Globus pallidus (tissue), 1 donor: ENCODE data around the gene KCTD11.
"Not testable (repeated sequence)": the region's sequence is repeated elsewhere in the genome, so short reads cannot be mapped to it uniquely, and the experiment has no call there.

Experiments used
- DNase-seq: peaks from one replicate; pipeline ENCODE4 v3.0.0-alpha.2; 2015; ENCODE audit warnings: low spot score

KCTD11 gene

DNA sequence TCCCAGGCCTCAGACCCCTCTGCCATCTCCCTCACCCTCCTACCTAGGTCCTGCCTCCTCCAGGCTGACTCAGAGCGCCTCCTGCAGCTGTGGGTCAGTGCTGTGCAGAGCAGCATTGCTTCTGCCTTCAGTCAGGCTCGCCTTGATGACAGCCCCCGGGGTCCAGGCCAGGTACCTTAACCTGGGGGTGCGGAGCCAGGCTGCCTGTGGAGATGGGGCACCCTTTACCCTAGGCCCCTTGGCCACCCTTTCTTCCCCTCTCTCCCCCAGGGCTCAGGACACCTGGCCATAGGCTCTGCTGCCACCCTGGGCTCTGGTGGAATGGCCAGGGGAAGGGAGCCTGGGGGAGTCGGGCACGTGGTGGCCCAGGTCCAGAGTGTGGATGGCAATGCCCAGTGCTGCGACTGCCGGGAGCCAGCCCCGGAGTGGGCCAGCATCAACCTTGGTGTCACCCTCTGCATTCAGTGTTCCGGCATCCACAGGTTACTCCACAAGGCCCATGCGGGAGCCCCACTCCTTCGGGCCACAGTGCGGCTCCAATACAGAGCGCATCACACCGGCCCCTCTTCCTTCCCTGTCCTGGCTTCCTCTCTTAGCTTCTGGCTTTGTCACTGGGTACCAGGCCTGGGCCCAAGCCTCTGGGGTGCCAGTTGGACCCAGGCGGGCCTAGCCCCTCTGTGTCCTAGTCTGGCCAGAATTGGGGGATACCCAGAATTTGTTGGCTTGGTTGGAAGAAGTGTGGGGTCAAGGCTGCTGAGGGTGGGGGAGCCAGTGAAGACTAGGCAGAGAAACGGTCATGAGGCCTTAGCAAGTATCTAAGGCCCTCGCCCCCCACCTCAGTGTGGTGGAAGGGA, 5.0 kb upstream of the KCTD11 start:
- DNase-seq, result no peak

GRCh38 chr17:7347630-7348477, 4.1 kb upstream of the KCTD11 start:
- DNase-seq, result no peak

GRCh38 chr17:7348478-7349242, 3.3 kb upstream of the KCTD11 start:
- no peak for DNase-seq

DNA sequence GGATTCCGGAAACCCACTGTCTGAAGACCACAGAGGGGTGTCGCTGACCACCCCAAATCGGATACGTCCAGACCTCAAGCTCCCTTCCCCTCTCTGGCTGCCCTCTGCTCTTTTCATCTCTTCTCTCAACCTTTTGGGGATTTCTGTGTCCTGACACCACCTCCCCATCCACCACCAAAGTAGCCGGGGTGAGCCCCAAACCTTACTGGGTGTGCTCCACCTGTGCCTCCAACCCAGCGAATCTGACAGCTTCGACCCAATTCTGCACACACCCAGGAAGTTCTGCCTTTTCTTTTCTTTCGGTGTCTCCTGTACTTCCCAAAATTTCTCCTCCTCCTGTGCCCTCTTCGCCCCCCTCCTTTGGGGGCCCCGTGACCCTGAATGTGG, 534 bp downstream of the KCTD11 start:
- DNase-seq, result no peak

- no peak for DNase-seq
These were observed 1.1 kb downstream of the KCTD11 start for GRCh38 chr17:7352910-7353635.

DNA sequence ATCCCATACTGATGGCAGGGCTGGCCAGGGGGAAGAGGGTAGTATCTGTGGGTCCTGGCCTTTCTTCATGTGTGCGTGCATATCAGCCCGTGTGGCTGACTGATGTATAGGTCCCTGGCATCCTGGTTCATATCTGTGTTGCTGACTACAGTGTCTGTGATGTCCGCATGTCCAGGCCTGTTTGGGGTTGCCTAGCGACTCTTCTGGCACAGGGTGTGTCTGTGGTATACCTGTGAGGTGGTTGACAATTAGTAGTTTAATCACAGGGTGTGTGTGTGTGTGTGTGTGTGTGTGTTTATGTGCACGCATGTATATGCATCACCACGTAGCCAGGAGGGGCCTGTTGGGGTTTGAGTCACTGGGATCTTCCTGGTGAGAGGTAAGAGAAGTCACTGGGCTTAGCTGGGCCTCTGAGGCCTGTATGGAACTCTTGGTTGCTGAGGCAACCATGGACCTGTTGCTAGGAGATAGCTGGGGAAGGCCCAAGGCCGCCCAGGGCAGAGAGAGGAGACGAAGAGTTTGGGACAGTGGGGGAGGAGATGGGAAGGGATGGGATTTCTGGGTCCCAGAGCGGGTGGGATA, 2.4 kb downstream of the KCTD11 start:
- peak; percentile 40 for DNase-seq

DNA sequence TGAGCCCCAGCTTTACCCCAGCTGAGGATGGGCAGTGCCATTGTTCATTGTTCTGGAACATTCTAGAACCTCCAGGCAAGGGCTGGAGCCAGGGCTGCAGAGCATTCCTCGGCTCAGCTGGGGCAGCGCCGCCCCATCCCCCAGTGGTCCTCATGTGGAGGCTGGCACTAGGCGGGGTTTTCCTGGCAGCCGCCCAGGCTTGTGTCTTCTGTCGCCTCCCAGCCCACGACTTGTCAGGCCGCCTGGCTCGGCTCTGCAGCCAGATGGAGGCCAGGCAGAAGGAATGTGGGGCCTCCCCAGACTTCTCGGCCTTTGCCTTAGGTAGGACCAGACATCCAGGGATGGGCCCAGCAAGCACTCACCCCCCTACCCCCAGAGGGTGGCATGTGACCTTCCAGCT, 3.1 kb downstream of the KCTD11 start, which contains the start of gene TMEM95:
TSS of gene TMEM95 (plus strand) at position 104 of the 400 bp plus-strand sequence. CDS start at position 153, 49 bp downstream.
- peak; percentile 82 for DNase-seq

GRCh38 chr17:7355573-7355972, 3.6 kb downstream of the KCTD11 start:
- DNase-seq, result no peak

GRCh38 chr17:7356072-7356549, 4.1 kb downstream of the KCTD11 start:
- DNase-seq, result peak; percentile 70

GRCh38 chr17:7356756-7357155, 4.8 kb downstream of the KCTD11 start:
- DNase-seq, result no peak

- no peak for DNase-seq
These were observed 5.4 kb downstream of the KCTD11 start for GRCh38 chr17:7357381-7357780.

DNA sequence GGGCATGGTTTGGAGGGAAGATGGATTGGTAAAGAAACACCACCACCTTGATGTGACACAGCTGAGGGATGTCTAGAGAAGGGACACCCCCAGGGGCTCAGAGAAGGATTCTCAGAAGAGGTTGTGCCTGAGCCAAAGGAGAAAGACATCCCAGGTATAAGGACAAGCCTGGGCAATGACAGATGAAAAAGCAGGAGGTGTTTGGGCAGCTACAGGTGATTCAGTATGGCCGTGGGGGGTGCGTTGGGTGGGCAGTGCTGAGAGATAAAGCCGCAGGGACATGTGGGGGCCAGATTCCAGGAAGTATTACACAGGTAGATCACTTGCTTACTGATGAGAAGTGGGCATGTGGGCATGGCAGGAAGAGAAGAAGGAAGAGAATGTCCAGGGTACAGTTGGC, 9.9 kb downstream of the KCTD11 start:
- DNase-seq, result no peak

- no peak for DNase-seq
These were observed 11.3 kb downstream of the KCTD11 start for GRCh38 chr17:7363311-7363710.

GRCh38 chr17:7365963-7366362, 14.0 kb downstream of the KCTD11 start:
- DNase-seq, result not testable (repeated sequence)

DNA sequence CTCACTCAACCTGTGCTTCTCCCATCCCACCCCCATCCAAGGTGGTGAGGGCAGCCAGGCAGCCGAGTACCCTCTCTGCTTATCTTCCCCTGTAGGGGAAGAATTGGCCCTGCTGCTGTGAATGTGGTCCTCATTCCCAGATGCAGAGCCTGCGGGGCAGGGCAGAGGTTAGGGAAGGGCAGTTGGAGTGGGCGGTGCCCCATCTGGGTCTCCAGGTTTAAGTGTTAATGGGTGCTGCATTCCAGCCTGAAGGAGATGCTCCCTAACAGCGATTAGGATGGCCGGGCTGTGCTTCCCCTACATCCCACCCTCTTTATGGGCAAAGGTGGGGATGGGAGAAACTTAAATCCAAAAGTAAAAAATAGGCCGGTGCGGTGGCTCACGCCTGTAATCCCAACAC, 15.1 kb downstream of the KCTD11 start:
- DNase-seq, result no peak

DNA sequence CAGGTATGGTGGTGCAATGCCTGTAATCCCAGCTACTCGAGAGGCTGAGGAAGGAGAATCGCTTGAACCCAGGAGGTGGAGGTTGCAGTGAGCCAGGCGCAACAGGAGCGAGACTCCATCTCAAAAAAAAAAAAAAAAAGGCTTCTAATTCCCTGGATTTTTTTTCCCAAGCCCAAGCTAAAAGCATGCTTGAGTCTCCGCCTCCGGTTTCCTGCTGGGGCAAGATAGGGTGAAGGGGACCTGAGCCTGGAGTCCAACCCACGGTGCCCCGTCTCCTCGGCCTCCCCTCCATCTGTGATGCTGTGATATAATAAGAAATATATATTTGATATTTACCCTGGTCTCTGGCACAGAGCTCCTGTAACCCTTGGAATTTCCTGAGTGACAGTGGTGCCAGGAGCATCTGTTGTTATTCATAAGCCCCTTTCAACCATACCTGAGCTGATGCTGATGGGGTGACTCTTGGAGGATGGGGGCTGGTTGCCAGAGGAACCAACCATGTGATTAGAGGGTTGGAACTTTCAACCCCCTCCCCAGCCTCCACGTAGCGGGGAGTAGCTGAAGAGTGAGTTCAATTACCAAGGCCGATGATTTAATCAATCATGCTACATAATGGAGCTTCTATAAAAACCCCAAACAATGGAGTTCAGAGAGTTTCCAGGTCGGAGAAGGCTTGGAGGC, 16.1 kb downstream of the KCTD11 start:
- no peak for DNase-seq

DNA sequence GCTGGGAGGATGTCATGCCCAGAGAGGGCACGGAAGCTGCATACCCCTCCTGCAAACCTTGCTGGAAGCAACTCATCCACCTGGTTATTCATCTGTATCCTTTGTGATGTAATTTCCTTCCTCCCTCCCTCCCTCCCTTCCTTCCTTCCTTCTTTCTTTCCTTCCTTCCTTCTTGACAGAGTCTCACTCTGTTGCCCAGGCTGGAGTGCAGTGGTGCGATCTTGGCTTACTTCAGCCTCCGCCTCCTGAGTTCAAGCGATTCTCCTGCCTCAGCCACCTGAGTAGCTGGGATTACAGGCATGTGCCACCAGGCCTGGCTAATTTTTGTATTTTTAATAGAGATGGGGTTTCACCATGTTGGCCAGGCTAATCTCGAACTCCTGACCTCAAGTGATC, 16.6 kb downstream of the KCTD11 start:
- DNase-seq, result not testable (repeated sequence)

GRCh38 chr17:7369825-7370224, 17.9 kb downstream of the KCTD11 start:
- no peak for DNase-seq

DNA sequence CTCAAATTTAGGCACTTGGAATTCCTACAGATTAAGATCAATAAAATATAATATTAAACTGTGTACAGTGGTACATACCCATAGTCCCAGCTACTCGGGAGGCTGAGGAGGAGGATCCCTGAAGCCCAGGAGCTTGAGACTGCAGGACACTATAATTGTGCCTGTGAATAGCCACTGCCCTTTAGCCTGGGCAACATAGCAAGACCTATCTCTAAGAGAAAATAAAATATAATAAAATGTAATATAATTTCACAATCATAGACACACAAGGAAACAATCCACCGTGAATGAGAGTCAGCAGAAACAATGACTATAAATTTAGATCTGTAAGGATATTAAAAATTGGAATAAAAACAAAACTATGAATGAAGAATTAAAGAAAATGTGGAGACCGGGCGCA, 18.9 kb downstream of the KCTD11 start:
- no peak for DNase-seq

DNA sequence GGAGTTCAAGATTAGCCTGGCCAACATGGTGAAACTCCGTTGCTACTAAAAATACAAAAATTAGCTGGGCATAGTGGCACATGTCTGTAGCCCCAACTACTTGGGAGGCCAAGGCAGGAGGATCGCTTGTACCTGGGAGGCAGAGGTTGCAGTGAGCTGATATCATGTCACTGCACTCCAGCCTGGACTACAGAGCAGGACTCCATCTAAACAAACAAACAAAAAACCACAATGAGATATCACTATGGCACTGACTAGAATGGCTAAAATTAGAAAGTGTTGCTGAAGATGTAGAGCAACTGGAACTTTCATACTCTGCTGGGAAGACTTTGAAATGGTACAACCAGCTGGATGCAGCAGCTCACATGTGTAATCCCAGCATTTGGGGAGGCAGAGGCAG, 22.4 kb downstream of the KCTD11 start:
- DNase-seq, result no peak
